Body of pancreas (tissue), 4 donors: ENCODE data around the gene ZNF71.

Experiments
- POLR2A ChIP-seq, 3 donors: fragments of 450-650 bp; IDR thresholded peaks; one replicate each; pipeline ENCODE4 v1.6.1; 2016; ENCODE audit warnings: antibody characterized with exemption in 3 of 3, mild to moderate bottlenecking in 2 of 3
- TF ChIP-seq, protein P1 (sequence below), 7 experiments: fragments of 450-650 bp in 4 of 7; fragments of 200-600 bp in 3 of 7; sonication (generic) in 3 of 7; IDR thresholded peaks; one replicate each; pipeline ENCODE4 v1.5.1; 2016 to 2019; ENCODE audit warnings: antibody characterized with exemption in 7 of 7

DNA sequence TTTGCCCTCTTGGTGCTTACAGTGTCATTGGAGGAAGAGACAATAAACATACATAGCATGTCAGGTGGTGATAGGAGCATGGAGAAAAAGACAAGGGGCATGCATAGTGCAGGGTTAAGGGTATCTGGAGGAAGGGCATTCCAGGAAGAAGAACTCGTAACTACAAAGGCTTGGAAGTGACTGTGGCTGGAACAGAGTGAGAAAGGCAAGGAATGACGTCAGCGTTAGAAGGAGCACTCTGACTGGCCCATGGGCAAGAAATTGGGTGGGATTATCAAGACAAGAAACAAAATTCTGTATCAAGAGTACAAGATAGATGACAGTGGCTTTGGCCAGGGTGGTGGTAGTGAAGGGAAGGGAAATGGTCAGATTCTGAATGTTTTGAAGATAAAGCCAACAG is 59.0 kb downstream of the ZNF71 start:
- TF ChIP-seq, protein P1, sequence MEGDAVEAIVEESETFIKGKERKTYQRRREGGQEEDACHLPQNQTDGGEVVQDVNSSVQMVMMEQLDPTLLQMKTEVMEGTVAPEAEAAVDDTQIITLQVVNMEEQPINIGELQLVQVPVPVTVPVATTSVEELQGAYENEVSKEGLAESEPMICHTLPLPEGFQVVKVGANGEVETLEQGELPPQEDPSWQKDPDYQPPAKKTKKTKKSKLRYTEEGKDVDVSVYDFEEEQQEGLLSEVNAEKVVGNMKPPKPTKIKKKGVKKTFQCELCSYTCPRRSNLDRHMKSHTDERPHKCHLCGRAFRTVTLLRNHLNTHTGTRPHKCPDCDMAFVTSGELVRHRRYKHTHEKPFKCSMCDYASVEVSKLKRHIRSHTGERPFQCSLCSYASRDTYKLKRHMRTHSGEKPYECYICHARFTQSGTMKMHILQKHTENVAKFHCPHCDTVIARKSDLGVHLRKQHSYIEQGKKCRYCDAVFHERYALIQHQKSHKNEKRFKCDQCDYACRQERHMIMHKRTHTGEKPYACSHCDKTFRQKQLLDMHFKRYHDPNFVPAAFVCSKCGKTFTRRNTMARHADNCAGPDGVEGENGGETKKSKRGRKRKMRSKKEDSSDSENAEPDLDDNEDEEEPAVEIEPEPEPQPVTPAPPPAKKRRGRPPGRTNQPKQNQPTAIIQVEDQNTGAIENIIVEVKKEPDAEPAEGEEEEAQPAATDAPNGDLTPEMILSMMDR (IDR thresholded peaks at IDR 0.05), result no peak
- no peak for TF ChIP-seq POLR2A (IDR thresholded peaks at IDR 0.05)
